T1000 (cell line): ENCODE results near the gene TANGO6.
A peak's percentile ranks its signal among the peaks of the same experiment; 100 is the strongest.
"Not testable (repeated sequence)": the region's sequence is repeated elsewhere in the genome, so short reads cannot be mapped to it uniquely, and the experiment has no call there.

Source experiments
- DNase-seq: peaks from one replicate; lab custom pipeline; 2025; ENCODE audit warnings: mixed read lengths; lab: John Stamatoyannopoulos, UW

Gene TANGO6

DNA sequence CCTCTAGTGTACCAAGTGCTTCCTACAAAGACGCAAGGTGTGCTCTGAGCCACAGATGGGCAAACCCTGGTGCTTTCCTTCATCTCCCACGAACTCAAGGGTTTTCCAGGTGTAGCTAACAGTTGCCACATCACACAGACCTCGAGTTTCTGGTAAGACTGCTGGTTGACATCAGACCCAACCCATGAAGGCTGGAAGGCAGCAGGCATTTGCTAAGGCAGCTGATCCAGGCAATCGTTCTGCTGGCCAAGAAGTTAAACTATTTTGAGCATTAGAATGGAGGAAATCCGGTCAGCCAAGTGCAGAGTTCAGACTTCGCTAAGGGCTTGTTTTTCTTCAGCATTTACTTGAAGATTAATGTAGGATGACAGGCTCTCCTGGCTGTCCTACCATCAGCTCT lies 273.6 kb downstream of the TANGO6 start:
- no peak for DNase-seq

DNA sequence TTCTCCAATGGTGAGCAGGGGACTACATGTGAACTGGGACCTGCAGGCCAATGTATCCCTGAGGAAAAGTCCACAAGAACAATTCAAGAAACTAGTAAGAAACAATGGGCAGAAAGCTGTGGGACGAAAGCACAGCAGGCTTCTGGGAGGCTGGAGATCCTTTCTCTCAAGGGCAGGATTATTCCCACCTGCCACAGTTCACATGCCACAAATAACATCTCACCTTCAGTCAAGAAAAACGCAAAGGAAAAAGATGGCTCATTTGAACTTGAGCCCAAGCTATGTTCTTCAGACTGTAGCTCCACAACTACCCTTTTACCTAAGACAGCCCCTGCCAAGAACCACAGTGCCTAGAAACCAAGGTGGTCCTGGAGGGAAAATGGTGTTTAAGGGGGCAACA lies 275.1 kb downstream of the TANGO6 start:
- DNase-seq: no peak

DNA sequence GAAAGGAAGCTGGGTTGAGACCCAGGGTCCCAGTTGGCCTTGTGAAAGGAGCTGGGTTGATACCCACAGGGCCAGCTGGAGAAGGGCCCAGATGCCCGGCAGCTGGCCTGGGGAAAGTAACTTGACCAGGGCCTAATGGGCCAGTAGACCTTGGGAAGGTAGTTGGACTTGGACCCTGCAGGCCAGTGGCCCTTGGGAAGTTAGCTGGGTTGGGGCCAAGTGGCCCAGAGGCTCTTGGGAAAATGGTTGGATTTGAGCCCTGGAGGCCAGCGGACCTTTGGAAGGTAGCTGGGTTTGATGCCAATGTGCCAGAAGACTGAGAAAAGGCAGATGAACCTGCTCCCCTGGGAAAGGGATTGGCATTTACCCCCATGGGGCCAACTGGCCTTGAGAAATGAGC lies 275.7 kb downstream of the TANGO6 start:
- no peak for DNase-seq

DNA sequence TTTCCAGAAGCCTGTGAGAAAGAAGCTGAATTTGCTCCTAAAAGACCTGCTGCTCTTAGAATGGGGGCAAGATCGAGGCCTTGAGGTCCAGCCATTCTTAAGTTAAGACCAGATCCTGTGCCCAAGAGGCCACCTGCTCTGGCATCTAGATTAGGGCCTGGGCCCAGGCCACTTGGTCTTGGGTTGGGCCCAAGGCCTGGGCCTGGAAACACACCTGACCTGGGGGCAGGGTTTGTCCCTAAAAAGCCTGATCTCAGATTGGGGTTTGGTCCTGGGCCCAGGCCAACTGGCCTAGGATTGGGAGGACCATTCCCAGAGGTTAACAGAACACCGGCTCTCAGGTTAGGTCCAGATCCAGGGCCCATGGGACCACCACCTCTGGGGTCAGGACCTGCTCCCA lies 276.2 kb downstream of the TANGO6 start:
- no peak for DNase-seq

DNA sequence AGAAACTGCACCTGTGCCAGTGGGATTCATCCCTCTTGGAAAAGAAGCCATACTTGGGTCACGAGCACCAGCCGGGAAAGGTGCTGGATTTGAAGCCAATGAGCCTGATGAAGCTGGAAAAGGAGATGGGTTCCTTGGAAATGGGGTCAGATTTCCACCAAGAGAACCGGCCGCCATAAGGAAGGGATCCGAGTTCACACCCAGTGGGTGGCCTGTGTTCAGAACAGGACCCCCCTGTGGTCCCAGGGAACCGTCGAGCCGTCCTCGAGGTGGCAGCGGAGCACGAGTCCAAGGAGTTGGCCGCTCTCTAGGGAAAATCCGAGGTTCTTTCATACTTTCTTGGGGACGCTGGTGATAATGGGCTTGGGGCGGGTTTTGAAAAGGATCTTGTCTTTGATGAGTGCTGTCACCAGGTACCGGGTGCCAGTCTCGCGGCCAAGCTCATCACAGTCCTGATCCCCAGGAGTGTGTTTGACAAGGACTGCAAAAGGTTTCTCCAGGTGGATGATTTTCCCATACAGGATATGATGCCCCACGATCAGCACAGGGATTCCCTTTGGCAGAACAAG lies 276.8 kb downstream of the TANGO6 start:
- DNase-seq: no peak

DNA sequence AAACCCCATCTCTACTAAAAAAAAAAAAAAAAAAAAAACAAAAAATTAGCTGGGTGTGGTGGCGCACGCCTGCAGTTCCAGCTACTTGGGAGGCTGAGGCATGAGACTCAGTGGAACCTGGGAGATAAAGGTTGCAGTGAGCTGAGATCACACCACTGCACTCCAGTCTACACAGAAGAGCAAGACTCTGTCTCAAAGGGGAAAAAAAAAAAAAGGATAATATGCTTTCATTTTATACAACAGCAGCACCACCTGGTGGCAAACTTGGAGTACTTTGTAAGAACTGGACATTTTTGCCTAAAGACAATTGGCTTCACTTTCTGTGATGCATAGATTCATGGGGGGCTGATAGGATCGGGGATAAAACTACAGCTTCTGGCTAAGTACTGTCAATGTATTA lies 280.6 kb downstream of the TANGO6 start:
- DNase-seq: no peak

DNA sequence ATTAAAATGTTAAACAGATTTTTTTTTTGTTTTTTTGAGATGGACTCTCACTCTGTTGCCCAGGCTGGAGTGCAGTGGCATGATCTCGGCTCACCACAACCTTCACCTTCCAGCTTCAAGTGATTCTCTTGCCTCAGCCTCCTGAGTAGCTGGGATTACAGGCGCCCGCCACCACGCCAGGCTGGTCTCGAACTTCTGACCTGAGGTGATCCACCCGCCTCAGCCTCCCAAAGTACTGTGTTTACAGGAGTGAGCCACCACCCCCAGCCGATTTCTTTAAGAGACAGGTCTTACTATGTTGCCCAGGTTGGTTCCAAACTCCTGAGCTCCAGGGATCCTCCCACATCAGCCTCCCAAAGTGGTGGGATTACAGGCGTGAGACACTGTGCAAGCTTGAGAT lies 281.1 kb downstream of the TANGO6 start:
- DNase-seq: not testable (repeated sequence)

DNA sequence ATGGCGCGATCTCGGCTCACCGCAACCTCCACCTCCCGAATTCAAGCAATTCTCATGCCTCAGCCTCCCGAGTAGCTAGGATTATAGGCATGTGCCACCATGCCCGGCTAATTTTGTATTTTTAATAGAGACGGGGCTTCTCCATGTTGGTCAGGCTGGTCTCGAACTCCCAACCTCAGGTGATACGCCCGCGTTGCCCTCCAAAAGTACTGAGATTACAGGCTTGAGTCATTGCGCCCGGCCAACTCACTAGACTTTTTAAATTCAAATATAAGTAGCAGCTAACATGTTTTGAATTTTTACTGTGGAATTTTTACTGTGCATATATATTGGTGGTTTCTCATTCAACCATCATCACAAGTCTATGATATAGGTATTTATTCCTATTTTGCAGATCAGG lies 281.6 kb downstream of the TANGO6 start:
- not testable (repeated sequence) for DNase-seq

DNA sequence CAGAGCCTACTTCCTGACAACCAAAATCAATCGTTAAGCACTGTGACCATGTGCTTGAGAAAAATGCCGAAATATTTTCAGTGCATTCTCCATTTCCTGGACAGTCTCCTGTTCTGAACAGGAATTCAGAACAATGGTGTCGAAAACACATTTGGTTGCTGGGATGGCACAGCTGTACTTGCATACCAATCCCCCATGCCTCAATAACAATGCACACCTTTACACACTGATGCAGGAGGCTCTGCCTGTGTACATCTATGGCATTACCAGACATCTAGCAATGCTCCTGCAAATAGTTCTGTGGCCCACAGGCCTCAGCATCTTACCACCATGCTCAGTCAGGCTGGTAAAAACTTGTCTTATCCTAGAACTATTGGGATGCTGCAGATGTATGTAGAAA lies 282.9 kb downstream of the TANGO6 start:
- DNase-seq: no peak

DNA sequence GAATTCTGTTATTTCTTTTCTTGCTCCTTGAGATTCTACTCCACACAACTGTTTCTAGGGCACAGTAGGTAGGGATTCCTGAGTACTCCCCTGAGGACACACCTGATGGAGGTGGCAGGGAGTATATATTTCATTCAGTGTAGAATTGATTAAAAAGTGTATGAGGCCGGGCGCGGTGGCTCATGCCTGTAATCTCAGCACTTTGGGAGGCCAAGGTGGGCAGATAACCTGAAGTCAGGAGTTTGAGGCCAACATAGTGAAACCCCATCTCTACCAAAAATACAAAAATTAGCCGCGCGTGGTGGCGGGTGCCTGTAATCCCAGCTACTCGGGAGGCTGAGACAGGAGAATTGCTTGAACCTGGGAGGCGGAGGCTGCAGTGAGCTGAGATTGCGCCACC lies 283.5 kb downstream of the TANGO6 start:
- DNase-seq: not testable (repeated sequence)

DNA sequence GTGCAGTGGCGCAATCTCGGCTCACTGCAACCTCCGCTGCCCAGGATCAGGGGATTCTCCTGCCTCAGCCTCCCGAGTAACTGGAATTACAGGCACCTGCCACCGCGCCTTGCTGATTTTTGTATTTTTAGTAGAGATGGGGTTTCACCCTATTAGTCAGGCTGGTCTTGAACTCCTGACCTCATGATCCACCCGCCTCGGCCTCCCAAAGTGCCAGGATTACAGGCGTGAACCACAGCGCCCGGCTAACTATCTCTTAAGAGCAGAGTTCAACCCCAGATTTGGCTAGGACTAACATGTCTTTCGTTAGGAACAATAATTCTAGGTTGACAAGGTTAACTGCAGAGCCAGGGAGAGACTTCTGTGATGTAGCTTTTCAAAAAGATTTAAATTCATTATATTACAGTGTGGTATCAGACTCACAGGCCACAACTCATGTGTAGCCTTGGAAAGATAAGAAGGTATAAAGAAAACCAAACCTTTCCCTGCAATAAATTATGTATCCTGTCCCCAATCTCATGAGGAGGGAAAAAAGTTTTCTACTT lies 284.7 kb downstream of the TANGO6 start:
- no peak for DNase-seq

DNA sequence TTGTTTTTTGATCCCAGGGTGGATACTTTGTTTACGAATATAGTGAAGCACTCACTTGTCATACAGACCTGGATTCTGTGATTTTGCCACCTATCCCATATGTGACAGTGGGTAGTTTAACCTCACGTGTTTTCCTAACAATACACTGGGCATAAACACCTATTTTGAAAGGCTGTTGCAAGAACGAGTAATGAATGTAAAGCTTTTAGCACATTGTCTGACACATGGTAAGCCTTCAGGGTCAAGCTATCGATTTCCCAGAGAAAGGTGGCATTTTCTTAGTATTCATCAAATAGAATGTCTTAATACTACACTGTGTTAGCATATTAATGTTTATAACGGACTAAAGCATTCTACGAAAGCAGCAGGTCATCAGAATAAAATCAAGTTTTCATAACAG lies 287.1 kb downstream of the TANGO6 start:
- no peak for DNase-seq

DNA sequence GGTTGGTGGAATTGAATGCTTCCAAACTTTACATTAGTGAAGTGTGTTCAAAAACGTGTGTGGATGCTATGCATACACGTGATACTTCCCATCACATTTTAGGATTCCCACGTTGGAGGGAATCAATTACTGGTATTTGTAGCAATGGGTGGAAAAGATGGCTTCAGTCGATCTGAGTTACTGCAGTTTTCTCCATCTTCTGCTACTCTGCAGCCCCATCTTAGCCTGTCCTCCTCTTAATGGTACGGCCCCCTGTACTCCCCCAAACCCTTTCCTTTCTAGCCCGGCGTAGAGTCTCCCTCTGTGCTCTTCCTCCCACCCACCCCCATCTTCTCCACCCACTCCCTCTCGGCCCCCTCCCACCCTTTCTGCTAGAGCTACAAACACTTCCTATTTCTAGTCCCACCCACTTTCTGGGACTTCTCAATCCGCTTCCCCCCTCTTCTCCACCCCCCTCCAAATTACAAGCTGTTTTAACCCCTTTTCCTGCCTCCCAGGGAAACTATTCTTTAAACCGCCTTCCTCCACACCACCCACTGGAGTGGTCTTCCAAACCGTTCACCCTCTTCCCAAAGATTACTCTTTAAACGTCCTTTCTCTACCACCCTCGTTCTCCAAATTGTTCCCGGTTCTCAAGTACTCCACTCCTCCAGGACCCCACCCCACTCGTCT lies 288.0 kb downstream of the TANGO6 start:
- no peak for DNase-seq

DNA sequence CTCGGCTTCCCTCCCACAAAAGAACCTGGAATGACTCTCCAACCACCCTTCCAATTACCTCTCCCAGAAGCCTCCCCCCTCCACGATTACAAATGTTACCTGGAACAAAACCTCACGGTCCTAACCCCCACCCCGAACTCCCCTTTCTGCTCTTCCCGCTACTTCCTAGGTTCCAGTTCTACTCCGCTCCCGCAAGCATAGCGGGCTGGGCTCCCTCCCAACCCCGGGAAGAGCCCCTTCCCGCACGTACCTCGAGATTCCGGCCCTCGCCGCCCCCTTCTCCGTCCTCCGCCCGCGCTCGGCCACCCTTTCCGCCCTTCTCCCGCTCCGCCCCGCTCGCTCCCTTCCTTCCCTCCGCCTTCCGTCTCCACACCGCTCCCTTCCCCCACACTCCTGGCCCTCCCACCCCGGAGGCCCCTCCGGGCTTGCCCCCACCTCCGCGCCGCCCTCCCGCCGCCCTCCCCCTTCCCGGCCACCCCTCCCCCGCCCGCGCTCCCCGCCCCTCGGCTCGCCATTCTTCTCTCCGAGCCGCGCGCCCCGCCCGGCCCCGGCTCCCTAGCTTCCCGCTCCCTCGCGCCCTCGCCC lies 288.6 kb downstream of the TANGO6 start:
- peak; percentile 55 for DNase-seq

DNA sequence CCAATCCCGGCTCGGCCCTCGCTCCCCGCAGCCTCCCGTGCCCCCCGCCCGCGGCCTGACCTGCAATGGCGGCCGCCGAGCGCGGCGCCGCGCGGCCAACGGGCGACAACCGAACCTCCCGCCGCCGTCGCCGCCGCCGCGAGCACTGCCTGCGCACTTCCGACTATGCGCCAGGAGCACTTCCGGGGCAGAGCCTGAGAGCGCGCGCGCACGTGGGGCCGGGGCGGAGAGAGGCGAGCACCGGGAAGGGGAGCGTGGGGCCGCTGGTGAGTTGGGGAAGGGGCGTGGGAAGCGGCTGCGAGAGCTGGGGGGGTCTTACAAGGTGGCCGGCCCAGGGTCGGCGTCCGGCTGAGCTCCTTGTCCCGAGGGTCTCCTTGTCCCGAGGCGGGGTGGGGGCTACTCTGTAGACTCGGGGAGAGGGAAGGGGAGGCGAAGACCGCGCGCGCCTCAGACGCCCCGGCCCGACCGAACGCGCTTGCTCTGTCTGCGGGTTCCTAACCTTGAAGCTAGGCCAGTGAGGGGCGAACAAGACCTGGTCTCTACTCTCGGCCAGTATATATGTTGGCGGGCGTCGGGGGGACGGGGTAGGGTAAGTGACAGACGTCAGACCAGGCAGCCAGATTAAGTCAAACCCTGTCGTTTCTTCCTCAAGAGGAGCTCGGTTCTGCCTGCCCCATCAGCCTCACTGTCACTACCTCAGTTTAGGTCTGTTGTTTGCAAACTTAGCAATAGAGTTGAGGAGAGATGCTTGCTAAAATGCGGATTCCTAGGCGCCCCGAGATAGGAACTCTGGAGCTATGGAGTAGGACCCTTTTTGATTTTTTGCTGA lies 289.3 kb downstream of the TANGO6 start, which contains the start of the genes CHTF8 and UTP4:
Gene CHTF8 (minus strand): TSS at position 165 of the 829 bp plus-strand sequence. CDS start 11,130 bp downstream, outside the sequence.
Gene UTP4 (plus strand): TSS at position 226 of the 829 bp plus-strand sequence. CDS start 811 bp downstream, outside the sequence.
- peak; percentile 55 for DNase-seq

DNA sequence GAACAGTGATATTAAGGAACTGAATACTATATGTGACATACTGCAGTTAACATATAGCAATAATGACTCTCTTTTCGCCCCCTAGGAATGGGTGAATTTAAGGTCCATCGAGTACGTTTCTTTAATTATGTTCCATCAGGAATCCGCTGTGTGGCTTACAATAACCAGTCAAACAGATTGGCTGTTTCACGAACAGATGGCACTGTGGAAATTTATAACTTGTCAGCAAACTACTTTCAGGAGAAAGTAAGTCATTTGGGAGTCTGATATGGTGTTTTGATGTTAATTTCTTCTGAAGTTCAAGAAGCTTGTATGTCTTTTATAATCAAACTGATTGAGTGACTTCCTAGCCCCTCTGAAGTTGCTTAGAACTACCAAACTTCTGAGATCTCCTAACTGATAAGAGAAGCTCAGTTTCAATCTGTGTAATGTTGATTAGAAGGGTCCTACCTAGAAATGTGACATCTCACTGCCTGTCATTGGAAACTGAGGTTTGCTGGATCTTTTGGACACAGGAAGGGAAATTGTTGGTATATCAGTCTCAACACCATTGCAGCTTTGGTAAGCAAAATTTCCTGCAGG lies 290.1 kb downstream of the TANGO6 start:
- DNase-seq: no peak
